ENCODE results near the gene KRT28. TPM values are rescaled to one million over a fixed set of nuclear protein-coding genes. Genes with fewer than 3 reads are reported as not detected.

KRT28 gene
- total and polyA plus RNA-seq, 2 experiments from 2014 or later = not detected

DNA sequence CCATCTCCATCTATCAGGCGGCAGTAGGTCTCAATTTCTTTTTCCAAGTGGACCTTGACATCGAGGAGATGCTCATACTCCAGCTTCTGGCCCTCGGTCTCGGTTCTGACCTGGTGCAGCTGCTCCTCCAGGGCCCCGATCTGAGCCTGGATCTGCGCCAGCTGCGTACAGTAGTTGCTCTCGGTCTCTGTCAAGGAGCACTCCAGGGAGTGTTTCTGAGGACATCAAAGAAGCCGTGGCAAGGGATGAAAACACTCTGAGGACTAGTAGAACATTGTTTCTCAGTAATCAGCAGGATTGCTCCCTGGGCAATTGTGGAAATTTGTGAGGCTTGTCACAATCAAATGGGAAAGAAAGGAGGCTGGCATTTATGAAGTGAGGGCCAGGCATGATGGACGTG lies 5.9 kb downstream of the KRT28 start:
- H3K4me3 ChIP-seq = no peak overlapping the region
- H3K27ac ChIP-seq = no peak overlapping the region
- peaks cover 25% of the 10 kb centered on the region for H3K27me3 ChIP-seq
- no peaks in the 10 kb centered on the region for H3K9me3 ChIP-seq (ENCODE audit: low read depth)
- TF ChIP-seq, protein P1, sequence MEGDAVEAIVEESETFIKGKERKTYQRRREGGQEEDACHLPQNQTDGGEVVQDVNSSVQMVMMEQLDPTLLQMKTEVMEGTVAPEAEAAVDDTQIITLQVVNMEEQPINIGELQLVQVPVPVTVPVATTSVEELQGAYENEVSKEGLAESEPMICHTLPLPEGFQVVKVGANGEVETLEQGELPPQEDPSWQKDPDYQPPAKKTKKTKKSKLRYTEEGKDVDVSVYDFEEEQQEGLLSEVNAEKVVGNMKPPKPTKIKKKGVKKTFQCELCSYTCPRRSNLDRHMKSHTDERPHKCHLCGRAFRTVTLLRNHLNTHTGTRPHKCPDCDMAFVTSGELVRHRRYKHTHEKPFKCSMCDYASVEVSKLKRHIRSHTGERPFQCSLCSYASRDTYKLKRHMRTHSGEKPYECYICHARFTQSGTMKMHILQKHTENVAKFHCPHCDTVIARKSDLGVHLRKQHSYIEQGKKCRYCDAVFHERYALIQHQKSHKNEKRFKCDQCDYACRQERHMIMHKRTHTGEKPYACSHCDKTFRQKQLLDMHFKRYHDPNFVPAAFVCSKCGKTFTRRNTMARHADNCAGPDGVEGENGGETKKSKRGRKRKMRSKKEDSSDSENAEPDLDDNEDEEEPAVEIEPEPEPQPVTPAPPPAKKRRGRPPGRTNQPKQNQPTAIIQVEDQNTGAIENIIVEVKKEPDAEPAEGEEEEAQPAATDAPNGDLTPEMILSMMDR (IDR thresholded peaks at IDR 0.05; ENCODE audit: low read depth, low read length) = no peak
- H3K36me3 ChIP-seq = no peaks in the 10 kb centered on the region
- DNase-seq (ENCODE audit: low read depth in 1 of 2, low spot score in 1 of 2) = no peak
- no peaks in the 10 kb centered on the region for H3K4me1 ChIP-seq (ENCODE audit: low read depth)

DNA sequence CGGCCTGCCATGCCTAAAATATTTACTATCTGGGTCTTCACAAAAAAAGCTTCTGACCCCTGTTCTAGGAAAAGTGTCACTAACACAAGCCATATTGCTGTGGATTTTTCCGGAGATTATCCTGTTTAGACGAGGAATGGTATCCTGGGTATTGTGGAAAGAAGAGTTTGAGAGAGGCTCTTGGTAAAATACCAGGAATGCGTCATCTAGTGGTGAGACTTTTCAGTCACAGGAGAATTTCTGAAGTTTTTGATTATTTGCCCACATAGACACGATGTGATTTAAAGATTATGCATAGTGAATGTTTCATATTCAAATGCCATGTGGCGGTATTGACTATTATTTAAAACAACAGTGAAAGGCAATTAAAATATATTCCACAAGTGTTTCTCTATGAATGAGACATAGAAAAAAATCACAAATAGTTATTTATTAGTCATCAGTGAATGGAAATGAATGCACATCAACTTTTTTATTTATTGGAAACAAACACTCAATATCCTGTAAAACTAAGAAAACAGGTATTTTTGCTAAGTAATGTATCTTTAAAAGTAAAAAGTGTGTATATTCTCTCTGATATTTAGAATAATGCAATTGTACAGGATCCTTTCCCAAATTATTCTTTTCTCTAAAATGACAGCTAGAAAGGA lies 7.8 kb downstream of the KRT28 start:
- peak; percentile 40 to 62 for DNase-seq (ENCODE audit: low read depth in 1 of 2, low spot score in 1 of 2)
- Histone ChIP-seq H3K36me3 (no peaks in the 10 kb centered on the region), H3K27me3 (peaks cover 17% of the 10 kb centered on the region), H3K27ac (no peak overlapping the region), H3K9me3 (ENCODE audit: low read depth) (no peaks in the 10 kb centered on the region), H3K4me1 (ENCODE audit: low read depth) (no peaks in the 10 kb centered on the region), H3K4me3 (no peak overlapping the region)
- TF ChIP-seq, protein P1 (IDR thresholded peaks at IDR 0.05; ENCODE audit: low read depth, low read length) = peak; percentile 71

DNA sequence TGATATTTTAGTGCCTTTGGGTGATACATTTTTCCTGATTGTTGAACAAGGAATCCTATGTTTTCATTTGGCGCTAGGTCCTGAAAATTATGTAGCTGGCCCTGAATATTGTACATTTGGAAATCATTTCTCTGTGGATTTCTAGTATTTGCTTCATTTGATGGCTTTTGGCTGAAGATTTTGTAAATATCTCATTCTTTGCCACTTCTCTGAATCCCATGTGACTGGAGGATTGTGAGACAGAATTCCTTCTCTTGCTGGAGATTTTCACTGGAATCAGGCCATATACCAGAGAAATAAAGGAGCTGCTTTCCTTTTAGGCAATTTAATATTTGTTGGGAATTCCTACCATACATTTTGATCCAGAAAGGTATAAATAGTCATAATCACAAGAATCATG lies 8.6 kb downstream of the KRT28 start:
- Histone ChIP-seq H3K27ac (no peak overlapping the region), H3K4me1 (ENCODE audit: low read depth) (no peaks in the 10 kb centered on the region), H3K4me3 (no peak overlapping the region), H3K9me3 (ENCODE audit: low read depth) (no peaks in the 10 kb centered on the region), H3K36me3 (no peaks in the 10 kb centered on the region), H3K27me3 (peaks cover 14% of the 10 kb centered on the region)
- DNase-seq (ENCODE audit: low read depth in 1 of 2, low spot score in 1 of 2) = no peak
- TF ChIP-seq, protein P1 (IDR thresholded peaks at IDR 0.05; ENCODE audit: low read depth, low read length) = no peak

DNA sequence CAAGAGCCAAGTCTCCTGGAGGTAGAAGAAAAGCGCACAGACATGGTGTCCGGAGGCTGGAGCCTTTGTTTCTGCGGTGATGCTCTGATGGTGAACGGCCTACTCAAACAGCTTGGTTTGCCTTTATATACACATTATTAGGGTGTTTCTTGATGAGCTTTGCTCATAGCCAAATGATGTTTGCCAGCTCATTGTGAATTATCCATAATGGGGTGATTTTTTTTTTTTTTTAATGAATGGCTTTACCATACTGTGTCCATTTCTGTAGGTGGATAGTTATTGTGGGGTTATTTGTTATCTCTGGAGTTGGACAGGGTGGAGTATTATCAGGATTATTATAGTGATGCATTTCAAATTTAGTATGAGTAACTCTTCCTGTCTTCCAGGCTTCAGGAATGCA lies 17.3 kb downstream of the KRT28 start, which contains the start of gene KRT27:
TSS of gene KRT27 (minus strand) at position 101 of the 400 bp plus-strand sequence. CDS start at position 44, 57 bp downstream.
- no peak within 1 kb of the TSS for H3K27ac ChIP-seq

DNA sequence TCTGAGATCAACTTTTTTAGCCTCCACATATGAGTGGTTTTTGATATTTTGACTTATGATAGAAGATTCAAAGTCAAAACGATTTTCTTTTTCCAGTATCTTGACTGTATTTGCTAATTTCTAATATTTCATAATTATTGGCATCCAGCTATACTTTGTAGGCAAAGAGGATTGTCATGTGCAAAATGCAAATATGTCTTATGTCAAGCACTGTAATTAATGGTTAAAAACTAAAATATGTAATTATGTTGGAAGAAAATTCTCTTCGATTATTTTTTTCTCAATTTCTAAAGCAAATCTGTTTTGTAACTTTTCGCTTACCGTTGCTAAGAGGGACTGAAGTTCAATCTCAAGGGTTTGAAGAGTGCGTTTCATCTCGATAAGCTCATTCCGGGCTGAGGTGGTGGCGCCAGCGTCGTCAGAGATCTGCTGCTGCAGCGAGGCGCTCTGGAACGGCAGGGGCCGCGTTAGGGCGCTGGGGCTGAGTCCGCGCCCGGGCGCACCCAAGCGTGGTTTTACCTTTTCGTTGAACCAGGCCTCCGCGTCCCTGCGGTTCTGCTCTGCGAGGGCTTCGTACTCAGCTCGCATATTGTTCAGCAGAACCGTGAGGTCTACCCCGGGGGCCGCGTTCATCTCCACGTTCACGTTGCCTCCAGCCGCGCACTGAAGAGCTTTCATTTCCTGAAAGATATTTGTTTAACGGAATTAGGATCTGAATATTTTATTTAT lies 20.4 kb downstream of the KRT28 start:
- TF ChIP-seq, protein P1 (IDR thresholded peaks at IDR 0.05; ENCODE audit: low read depth, low read length) = no peak
- Histone ChIP-seq H3K4me1 (ENCODE audit: low read depth) (no peaks in the 10 kb centered on the region), H3K9me3 (ENCODE audit: low read depth) (no peaks in the 10 kb centered on the region), H3K27ac (no peak overlapping the region), H3K27me3 (peaks cover 17% of the 10 kb centered on the region), H3K4me3 (no peak overlapping the region), H3K36me3 (no peaks in the 10 kb centered on the region)
- DNase-seq (ENCODE audit: low read depth in 1 of 2, low spot score in 1 of 2) = peak in 1 of 2 donors; percentile 17

More for the DNA sequence above, 17.3 kb downstream of the KRT28 start, which contains the start of gene KRT27:
- H3K36me3 ChIP-seq = no peaks in the 10 kb centered on the region
- no peak within 1 kb of the TSS for H3K4me3 ChIP-seq
- no peak for DNase-seq (ENCODE audit: low read depth in 1 of 2, low spot score in 1 of 2)
- H3K4me1 ChIP-seq (ENCODE audit: low read depth) = no peaks in the 10 kb centered on the region
- peaks cover 16% of the 10 kb centered on the region for H3K27me3 ChIP-seq
- TF ChIP-seq, protein P1 (IDR thresholded peaks at IDR 0.05; ENCODE audit: low read depth, low read length) = no peak
- no peaks in the 10 kb centered on the region for H3K9me3 ChIP-seq (ENCODE audit: low read depth)

All from cardiac muscle cell (in vitro differentiated cells and primary cell).